GM18520 (cell line): ENCODE data around the gene PPARA.
"Not testable (repeated sequence)": the region's sequence is repeated elsewhere in the genome, so short reads cannot be mapped to it uniquely, and the experiment has no call there.

ENCODE experiments used
- ATAC-seq: cut with Tn5 transposase; IDR thresholded peaks from one replicate; pipeline ENCODE4 v1.9.1; 2021; ENCODE audit not compliant: unreplicated experiment

The PPARA gene

GRCh38 chr22:46240506-46240905 is 90.2 kb downstream of the PPARA start:
- ATAC-seq, result no peak

GRCh38 chr22:46240907-46241306 is 90.6 kb downstream of the PPARA start:
- no peak for ATAC-seq

- ATAC-seq, result no peak
Measured at GRCh38 chr22:46241396-46242007, 91.2 kb downstream of the PPARA start.

- no peak for ATAC-seq
Measured at GRCh38 chr22:46242076-46242475, 91.8 kb downstream of the PPARA start.

GRCh38 chr22:46244771-46245170 is 94.4 kb downstream of the PPARA start:
- ATAC-seq, result no peak

GRCh38 chr22:46245511-46245910 is 95.2 kb downstream of the PPARA start:
- ATAC-seq, result no peak

GRCh38 chr22:46246178-46246577 is 95.9 kb downstream of the PPARA start:
- no peak for ATAC-seq

GRCh38 chr22:46247443-46247975 is 97.2 kb downstream of the PPARA start:
- ATAC-seq, result no peak

GRCh38 chr22:46250035-46250782 is 99.9 kb downstream of the PPARA start, which contains the start of gene CDPF1:
CDPF1 (minus strand) TSS chr22:46250293; CDS start chr22:46248284, 2,009 bp downstream.
- peak; percentile 78 for ATAC-seq

- ATAC-seq, result peak; percentile 5
Measured at GRCh38 chr22:46250783-46251125, 100.4 kb downstream of the PPARA start.

- no peak for ATAC-seq
Measured at GRCh38 chr22:46251266-46251665, 100.9 kb downstream of the PPARA start.

- no peak for ATAC-seq
Measured at GRCh38 chr22:46251816-46252380, 101.6 kb downstream of the PPARA start.

GRCh38 chr22:46256358-46256958 is 106.1 kb downstream of the PPARA start:
- no peak for ATAC-seq

- ATAC-seq, result no peak
Measured at GRCh38 chr22:46259374-46259773, 109.0 kb downstream of the PPARA start.

GRCh38 chr22:46260038-46260437 is 109.7 kb downstream of the PPARA start:
- ATAC-seq, result no peak

- ATAC-seq, result no peak
Measured at GRCh38 chr22:46262449-46263215, 112.3 kb downstream of the PPARA start.

- ATAC-seq, result no peak
Measured at GRCh38 chr22:46263216-46263590, 112.9 kb downstream of the PPARA start, which contains the start of gene PKDREJ. PKDREJ (minus strand) TSS chr22:46263343; CDS start chr22:46263322, 21 bp downstream.

GRCh38 chr22:46264520-46264919 is 114.2 kb downstream of the PPARA start:
- not testable (repeated sequence) for ATAC-seq

- ATAC-seq, result not testable (repeated sequence)
Measured at GRCh38 chr22:46265627-46266026, 115.3 kb downstream of the PPARA start.

- ATAC-seq, result peak; percentile 60
Measured at GRCh38 chr22:46267431-46268279, 117.3 kb downstream of the PPARA start, which contains the start of gene TTC38. TTC38 (plus strand) TSS chr22:46268008; CDS start chr22:46268040, 32 bp downstream.
